Measurements from ENCODE around the gene DLG2. TPM values are rescaled to one million over a fixed set of nuclear protein-coding genes. Genes with fewer than 3 reads are reported as not detected.

The DLG2 gene
- total and polyA plus RNA-seq, 2 of the 8 experiments (the other 6 are each of a cell fraction or from before 2014, with no cell fraction given), result 1.7 to 14.3 TPM

DNA sequence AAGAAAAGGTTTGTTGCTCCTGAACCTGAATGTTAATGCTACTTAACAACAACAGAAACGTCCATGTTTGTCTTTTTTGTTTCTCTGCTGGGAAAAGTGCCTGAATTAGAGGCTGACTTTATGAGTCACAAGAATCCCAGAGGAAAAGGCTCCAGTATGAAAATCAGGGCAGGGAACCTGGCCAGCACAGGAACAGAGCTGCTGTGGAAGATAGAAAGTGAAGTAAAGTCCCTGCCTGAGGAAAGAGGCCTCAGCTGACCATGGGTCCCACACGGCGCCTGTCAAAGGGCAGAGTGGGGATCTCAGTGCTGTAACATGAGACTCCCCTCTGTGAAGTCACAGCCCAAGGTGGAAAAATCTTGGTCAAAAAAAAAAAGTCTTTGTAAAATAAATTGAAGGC is 1708.7 kb downstream of the DLG2 start:
- no peak overlapping the region for H3K9ac ChIP-seq (replicated peaks in 1 of 4; ENCODE audit: extremely low read depth in 1 of 4, low read depth in 3 of 4, low read length in 3 of 4)
- FAIRE-seq (no peak), DNase-seq (ENCODE audit: low read depth in 1 of 2, low spot score in 2 of 2) (no peak)
- H3K56ac ChIP-seq (replicated peaks; ENCODE audit: insufficient read length, low read depth, low read length), result no peak overlapping the region
- no peaks in the 10 kb centered on the region for H3K9me3 ChIP-seq (ENCODE audit: insufficient read depth in 2 of 2, low read depth in 1 of 2, low read length in 1 of 2)
- no peak overlapping the region for H2BK12ac ChIP-seq (ENCODE audit: low read depth, low read length)
- H3K14ac ChIP-seq (ENCODE audit: insufficient read length), result no peak overlapping the region
- H3K36me3 ChIP-seq (ENCODE audit: control insufficient read depth in 2 of 4, insufficient read depth in 4 of 4, low read length in 3 of 4), result no peaks in the 10 kb centered on the region
- TF ChIP-seq RNF2 (IDR thresholded peaks at IDR 0.05; ENCODE audit: borderline replicate concordance, low read depth, low read length, missing control alignments, poor library complexity, severe bottlenecking) (no peak), CEBPB (IDR thresholded peaks at IDR 0.05; ENCODE audit: low read depth, low read length) (no peak), RXRA (IDR thresholded peaks at IDR 0.05; ENCODE audit: insufficient read depth, low read depth, low read length) (no peak), HDAC2 (IDR thresholded peaks at IDR 0.05; ENCODE audit: borderline replicate concordance in 1 of 2, low read depth in 2 of 2, low read length in 2 of 2) (no peak), KDM5A (IDR thresholded peaks at IDR 0.05; ENCODE audit: low read length) (no peak)
- TF ChIP-seq, protein P1, sequence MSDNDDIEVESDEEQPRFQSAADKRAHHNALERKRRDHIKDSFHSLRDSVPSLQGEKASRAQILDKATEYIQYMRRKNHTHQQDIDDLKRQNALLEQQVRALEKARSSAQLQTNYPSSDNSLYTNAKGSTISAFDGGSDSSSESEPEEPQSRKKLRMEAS (IDR thresholded peaks at IDR 0.05), result no peak
- no peaks in the 10 kb centered on the region for H3K23me2 ChIP-seq (ENCODE audit: low read depth, low read length)
- H3K27me3 ChIP-seq (replicated peaks in 1 of 4; ENCODE audit: control insufficient read depth in 3 of 4, extremely low read depth in 1 of 4, insufficient read depth in 3 of 4, low read length in 3 of 4), result no peaks in the 10 kb centered on the region
- CTCF ChIA-PET (ENCODE audit: partially characterized antibody), result interaction anchor here (0.6 to 1.4 kb wide), 3 partner anchors 38 to 81 kb away, joined by 3 to 4 read pairs (median 3); no protein-coding TSS in a partner anchor
- no peak overlapping the region for H2BK20ac ChIP-seq (ENCODE audit: low read length)
- no peak overlapping the region for H3K27ac ChIP-seq (ENCODE audit: low read depth, low read length)
- H2BK5ac ChIP-seq (ENCODE audit: low read depth, low read length), result no peak overlapping the region
- H3K4me3 ChIP-seq (ENCODE audit: extremely low read depth in 1 of 4, insufficient read depth in 2 of 4, low read depth in 3 of 4, low read length in 4 of 4), result no peak overlapping the region
- H3K79me1 ChIP-seq (ENCODE audit: low read depth, low read length), result no peaks in the 10 kb centered on the region
- no peak overlapping the region for H4K91ac ChIP-seq (replicated peaks; ENCODE audit: insufficient read length, low read length)
- no peak overlapping the region for H4K5ac ChIP-seq (ENCODE audit: insufficient read length, low read depth, low read length)
- no peak overlapping the region for H2AFZ ChIP-seq (ENCODE audit: low read length)
- POLR2A ChIA-PET (ENCODE audit: partially characterized antibody), result no interaction called here
- no peaks in the 10 kb centered on the region for H4K20me1 ChIP-seq (replicated peaks in 1 of 2; ENCODE audit: control insufficient read depth in 1 of 2, insufficient read depth in 2 of 2, low read length in 2 of 2)
- no peak overlapping the region for H2BK15ac ChIP-seq (ENCODE audit: low read length)
- no peak overlapping the region for H3K23ac ChIP-seq (ENCODE audit: insufficient read length)
- H2BK120ac ChIP-seq (replicated peaks; ENCODE audit: low read depth, low read length), result no peak overlapping the region
- H4K8ac ChIP-seq (ENCODE audit: extremely low read depth, insufficient read depth, low read length), result no peak overlapping the region
- H3K18ac ChIP-seq (ENCODE audit: extremely low read depth, low read length), result no peak overlapping the region
- H2AK5ac ChIP-seq (ENCODE audit: low read depth, low read length), result no peak overlapping the region
- H3K4me1 ChIP-seq (replicated peaks in 1 of 4; ENCODE audit: control insufficient read depth in 3 of 4, insufficient read depth in 4 of 4, low read length in 3 of 4), result no peaks in the 10 kb centered on the region
- no peak overlapping the region for H3K4me2 ChIP-seq (ENCODE audit: insufficient read depth in 1 of 2, low read depth in 2 of 2, low read length in 2 of 2)
- H3K4ac ChIP-seq (replicated peaks; ENCODE audit: insufficient read length, low read depth, low read length), result no peak overlapping the region
- WGBS, 2 experiments (ENCODE audit: extremely low coverage in 1 of 2, insufficient coverage in 1 of 2, insufficient read length in 1 of 2, insufficient replicate concordance in 2 of 2, low coverage in 1 of 2, low lambda C conversion rate in 2 of 2, missing lambda C conversion rate in 1 of 2), result 79% methylated on average over 3 of the region's 3 CpGs; no CpG with 5 or more reads in 1 of the 2 experiments
- no peaks in the 10 kb centered on the region for H3K79me2 ChIP-seq (ENCODE audit: control insufficient read depth in 1 of 2, insufficient read depth in 2 of 2, low read length in 2 of 2)
